Measurements from ENCODE around the gene MTERF1.
A peak's percentile ranks its signal among the peaks of the same experiment; 100 is the strongest.
"Not testable (repeated sequence)": the region's sequence is repeated elsewhere in the genome, so short reads cannot be mapped to it uniquely, and the experiment has no call there.

The MTERF1 gene

DNA sequence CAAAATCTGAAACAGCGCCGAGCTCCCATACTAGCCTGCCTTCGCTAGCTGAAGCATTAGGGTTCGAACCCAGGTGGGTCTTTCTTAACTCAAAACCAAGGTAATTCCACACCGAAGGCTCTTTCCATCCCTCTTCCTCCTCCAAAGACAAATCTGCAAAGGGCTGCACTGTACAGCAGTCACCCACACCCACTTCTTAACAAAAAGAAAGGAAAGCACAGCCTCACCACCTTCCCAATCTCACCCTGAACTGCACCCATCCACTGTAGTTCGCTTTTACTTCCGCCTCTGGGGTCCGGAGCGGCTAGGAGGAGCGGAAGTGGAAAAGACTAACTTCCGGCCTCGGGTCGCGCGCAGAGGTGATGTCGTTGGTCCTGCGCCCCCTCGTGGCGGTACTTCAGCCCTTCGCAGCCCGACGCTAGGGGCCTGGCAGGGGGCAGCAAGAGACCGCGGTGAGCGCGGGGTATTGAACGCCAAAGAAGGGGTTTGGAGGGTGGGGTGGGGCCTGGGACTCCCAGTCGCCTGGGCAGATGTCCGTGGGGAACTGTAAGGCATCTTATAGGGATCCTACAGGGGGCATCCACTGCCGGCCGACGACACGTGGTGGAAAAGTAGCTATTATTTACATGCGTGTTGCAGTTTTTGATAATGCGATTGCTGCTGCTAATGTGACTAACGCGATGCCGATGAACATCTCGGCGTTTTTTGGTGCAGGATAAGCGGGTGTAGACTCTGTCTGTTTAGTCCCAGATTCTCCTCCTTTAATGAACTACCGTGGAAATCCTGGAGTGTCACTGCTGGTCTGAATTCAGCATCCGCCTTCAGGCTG is at the start of gene MTERF1:
Gene MTERF1, minus strand, starts transcription at position 290 of the 829 bp plus-strand sequence. CDS start 619 bp downstream, outside the sequence.
- DNase-seq (ENCODE audit: low read depth in 1 of 2, low spot score in 1 of 2): peak; percentile 89

GRCh38 chr7:91929463-91929862 is 49.0 kb upstream of the MTERF1 start:
- DNase-seq (ENCODE audit: low read depth in 1 of 2, low spot score in 1 of 2): no peak

DNA sequence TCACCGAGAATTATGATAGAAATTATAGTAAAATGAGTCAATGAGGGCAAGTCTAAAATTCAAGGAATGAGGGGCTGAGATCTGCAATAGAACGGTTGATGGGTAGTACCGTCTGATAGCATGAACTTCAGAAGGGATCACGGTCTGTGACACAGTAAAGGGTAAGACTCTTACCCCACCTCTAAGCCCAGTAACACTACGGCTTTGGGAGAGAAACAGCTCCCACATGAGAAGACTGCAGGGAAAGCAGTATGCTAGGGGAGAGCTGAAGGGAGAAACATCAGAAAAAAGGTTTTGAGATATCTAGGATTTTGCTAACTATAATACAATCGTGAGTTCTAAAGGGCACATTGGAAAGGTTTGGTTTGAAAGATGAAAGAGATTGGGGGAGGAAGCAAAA is 47.4 kb upstream of the MTERF1 start:
- no peak for DNase-seq (ENCODE audit: low read depth in 1 of 2, low spot score in 1 of 2)

GRCh38 chr7:91922857-91923256 is 42.4 kb upstream of the MTERF1 start:
- DNase-seq (ENCODE audit: low read depth in 1 of 2, low spot score in 1 of 2): no peak

DNA sequence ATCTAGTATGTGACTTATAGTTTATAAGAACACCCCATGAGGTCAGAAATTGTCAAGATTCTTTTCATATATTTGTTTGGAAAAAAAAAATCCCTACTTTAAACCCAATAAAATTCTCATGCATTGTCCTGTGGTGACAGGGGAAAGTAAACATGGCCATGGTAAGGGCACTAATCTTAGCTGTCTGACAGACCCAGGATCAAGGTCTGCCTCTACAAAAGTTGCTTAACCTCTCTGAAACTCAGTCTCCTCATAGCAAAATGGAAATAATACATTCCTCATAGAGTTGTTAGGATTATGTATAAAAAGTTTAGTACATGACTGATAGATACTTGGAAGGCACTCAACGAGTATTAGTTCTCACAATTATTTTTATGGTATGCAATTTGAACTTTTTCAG is 37.9 kb upstream of the MTERF1 start:
- no peak for DNase-seq (ENCODE audit: low read depth in 1 of 2, low spot score in 1 of 2)

DNA sequence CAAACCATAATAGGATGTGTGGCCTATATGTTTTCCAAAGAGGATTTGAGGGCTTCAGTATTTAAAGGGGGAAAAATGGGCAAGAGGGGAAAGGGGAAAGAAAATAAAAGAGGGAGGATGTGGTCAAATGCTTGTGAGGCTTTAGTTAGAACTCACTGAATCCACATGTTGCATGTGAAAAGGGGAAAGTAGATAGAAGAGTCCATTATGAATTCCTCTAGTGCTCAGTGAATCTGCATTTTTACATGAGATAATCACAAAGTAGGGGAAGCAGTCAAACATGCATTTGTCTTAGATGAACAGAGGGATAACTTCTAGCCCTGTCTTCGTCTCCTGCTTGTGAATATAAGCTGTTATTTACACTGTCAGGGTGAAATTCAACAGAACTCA is 35.5 kb upstream of the MTERF1 start:
- no peak for DNase-seq (ENCODE audit: low read depth in 1 of 2, low spot score in 1 of 2)

DNA sequence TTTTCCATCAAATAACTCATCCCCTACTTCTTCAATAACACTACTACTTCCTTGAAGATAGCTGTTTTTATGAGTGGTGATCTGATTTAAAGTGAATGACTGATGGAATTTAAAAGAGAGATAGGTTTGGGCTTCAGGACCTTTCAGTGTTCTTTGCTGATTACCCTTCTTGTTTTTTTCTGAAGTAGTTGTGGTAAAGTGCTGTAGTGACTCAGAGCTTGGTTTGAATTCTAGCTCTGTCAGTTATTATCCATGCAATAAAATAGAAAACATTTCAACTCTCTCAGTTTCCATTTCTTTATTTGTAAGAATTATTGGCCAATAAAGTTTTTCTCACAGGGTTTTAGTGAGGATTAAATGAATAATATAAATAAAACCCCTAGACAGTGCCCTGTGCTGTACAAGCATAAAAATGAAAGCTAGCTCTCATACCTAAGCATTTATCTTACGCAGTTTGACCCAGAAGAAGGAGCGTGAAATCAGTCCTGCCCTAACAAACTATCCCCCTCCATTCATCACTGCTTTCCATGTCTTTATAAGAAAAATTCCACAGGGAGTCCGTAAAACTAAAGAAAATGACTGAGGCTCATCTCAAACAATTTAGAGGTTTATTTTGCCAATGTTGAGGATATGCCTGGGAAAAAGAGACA is 35.0 kb upstream of the MTERF1 start:
- DNase-seq (ENCODE audit: low read depth in 1 of 2, low spot score in 1 of 2): no peak

DNA sequence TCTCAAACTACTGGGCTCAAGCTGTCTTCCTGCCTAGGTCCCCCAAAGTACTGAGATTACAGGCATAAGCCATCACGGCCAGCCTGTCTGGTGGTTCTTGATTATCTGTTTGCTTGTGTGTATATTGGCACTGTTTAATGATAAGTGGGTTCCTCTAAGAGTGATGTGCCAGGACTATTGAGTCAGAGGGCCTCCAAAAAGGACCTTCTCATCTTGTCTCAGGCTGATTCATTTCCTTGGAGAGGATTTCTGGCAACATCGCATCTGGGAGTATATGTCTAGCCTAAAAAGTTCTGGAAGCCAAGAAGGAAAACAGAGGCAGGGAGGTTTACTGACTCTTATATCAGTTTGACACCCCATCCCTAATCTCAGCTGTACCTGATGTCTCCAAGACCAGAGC is 33.1 kb upstream of the MTERF1 start:
- no peak for DNase-seq (ENCODE audit: low read depth in 1 of 2, low spot score in 1 of 2)

DNA sequence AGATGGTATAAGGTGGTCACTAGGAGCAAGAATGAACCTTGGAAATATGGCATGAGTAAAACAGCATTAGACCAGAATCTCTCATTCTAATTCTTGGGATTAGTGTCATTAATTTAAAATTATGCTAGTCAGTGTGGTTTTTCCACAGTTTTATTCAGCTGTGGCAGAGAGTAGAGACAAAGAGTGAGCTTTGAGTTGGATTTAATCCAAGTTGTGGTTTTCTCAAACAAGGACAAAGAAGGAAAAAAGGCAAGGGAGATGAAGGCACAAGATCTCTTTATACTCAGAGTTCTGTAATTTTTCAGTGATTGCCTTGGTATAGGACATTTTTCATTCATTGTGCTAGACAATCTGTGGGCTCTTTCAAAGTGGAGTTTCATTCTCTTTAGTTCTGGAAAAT is 32.0 kb upstream of the MTERF1 start:
- no peak for DNase-seq (ENCODE audit: low read depth in 1 of 2, low spot score in 1 of 2)

GRCh38 chr7:91911121-91911520 is 30.6 kb upstream of the MTERF1 start:
- no peak for DNase-seq (ENCODE audit: low read depth in 1 of 2, low spot score in 1 of 2)

- DNase-seq (ENCODE audit: low read depth in 1 of 2, low spot score in 1 of 2): no peak
Observed at GRCh38 chr7:91910171-91910570, 29.7 kb upstream of the MTERF1 start.

- no peak for DNase-seq (ENCODE audit: low read depth in 1 of 2, low spot score in 1 of 2)
Observed at GRCh38 chr7:91899563-91899962, 19.1 kb upstream of the MTERF1 start.

- no peak for DNase-seq (ENCODE audit: low read depth in 1 of 2, low spot score in 1 of 2)
Observed at GRCh38 chr7:91898240-91898992, 17.9 kb upstream of the MTERF1 start.

DNA sequence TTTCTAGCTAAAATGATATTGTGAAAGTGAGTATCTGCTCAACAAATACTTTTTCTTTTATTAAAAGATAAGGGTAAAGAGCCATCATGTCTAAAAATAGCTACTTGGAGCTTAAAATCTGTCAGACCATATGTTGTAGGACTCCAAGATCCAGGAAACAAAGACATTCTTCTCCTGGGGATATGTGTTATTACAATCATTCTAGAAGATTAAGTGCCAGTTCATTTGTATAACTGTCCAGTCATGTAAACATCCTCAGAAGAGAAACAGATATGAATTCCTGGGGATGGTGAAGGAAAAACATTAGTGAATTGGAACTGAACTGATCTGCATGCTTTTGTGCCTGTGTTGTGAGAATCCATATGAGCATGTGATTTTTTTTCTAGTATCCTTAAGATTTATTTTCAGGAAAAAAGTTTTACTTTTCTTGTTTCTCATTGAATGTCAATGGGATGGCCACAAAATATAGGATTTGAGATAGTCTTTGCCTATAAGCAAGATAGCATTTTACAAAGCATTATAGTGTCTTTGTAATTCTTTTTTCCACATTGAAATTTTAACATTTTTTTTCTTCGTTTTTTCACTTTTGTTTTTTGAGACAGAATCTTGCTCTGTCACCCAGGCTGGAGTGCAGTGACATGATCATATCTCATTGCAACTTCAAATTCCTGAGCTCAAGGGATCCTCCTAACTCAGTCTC is 14.4 kb upstream of the MTERF1 start:
- DNase-seq (ENCODE audit: low read depth in 1 of 2, low spot score in 1 of 2): no peak

DNA sequence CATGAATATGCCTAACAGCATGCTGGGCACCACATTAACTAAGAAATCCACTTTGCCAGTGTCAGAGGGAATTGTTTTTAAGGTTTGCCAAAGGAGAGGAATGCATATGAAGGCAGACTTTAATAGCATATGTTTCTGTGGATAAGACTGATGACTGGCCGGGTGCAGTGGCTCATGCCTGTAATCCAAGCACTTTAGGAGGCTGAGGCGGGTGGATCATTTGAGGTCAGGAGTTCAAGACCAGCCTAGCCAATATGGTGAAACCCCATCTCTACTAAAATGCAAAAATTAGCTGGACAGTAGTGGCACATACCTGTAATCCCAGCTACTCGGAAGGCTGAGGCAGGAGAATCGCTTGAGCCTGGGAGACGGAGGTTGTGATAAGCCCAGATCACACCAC is 13.2 kb upstream of the MTERF1 start:
- DNase-seq (ENCODE audit: low read depth in 1 of 2, low spot score in 1 of 2): not testable (repeated sequence)

GRCh38 chr7:91892821-91893340 is 12.4 kb upstream of the MTERF1 start:
- DNase-seq (ENCODE audit: low read depth in 1 of 2, low spot score in 1 of 2): no peak

DNA sequence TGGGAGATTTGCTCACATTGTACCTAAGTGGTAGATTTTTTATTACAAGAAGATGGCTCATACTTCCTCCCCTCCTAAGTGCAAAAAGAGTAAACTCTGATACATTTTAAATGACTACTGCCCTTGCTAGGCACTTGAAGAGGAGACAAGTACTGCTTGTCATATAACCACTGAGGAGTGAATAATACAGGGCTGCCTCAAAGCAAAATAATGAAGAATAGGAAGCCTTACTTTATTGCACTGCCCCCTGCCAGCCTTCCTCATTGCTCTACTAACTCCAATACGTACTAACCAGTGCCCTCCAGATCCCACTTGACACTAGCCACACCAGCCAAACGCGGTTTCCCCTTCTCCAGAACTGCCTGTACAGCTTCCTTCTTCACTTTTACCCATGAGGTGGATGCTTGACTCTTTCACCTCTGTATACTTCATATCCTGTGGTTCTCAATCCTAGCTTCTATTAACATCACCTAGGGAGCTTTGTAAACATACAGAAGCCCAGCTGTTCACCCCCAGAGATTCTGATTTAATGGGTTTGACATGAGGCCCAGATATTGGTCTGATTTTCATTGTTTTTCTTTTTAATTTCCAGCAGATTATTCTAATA is 11.7 kb upstream of the MTERF1 start:
- no peak for DNase-seq (ENCODE audit: low read depth in 1 of 2, low spot score in 1 of 2)

DNA sequence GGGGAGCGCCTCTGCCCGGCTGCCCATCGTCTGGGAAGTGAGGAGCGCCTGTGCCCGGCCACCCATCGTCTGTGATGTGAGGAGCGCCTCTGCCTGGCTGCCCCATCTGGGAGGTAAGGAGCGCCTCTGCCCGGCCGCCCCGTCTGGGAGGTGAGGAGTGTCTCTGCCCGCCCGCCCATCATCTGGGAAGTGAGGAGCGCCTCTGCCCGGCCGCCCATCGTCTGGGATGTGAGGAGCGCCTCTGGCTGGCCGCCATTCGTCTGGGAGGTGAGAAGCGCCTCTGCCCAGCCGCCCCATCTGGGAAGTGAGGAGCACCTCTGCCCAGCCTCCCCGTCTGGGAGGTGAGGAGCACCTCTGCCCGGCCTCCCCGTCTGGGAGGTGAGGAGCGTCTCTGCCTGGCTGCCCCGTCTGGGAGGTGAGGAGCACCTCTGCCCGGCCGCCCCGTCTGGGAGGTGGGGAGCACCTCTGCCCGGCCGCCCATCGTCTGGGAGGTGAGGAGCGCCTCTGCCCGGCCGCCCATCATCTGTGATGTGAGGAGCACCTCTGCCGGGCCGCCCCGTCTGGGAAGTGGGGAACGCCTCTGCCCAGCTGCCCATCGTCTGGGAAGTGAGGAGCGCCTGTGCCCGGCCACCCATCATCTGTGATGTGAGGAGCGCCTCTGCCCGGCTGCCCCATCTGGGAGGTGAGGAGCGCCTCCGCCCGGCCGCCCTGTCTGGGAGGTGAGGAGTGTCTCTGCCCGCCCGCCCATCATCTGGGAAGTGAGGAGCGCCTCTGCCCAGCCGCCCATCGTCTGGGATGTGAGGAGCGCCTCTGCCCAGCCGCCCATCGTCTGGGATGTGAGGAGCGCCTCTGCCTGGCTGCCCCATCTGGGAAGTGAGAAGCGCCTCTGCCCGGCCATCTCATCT is 8.0 kb upstream of the MTERF1 start:
- DNase-seq (ENCODE audit: low read depth in 1 of 2, low spot score in 1 of 2): not testable (repeated sequence)

DNA sequence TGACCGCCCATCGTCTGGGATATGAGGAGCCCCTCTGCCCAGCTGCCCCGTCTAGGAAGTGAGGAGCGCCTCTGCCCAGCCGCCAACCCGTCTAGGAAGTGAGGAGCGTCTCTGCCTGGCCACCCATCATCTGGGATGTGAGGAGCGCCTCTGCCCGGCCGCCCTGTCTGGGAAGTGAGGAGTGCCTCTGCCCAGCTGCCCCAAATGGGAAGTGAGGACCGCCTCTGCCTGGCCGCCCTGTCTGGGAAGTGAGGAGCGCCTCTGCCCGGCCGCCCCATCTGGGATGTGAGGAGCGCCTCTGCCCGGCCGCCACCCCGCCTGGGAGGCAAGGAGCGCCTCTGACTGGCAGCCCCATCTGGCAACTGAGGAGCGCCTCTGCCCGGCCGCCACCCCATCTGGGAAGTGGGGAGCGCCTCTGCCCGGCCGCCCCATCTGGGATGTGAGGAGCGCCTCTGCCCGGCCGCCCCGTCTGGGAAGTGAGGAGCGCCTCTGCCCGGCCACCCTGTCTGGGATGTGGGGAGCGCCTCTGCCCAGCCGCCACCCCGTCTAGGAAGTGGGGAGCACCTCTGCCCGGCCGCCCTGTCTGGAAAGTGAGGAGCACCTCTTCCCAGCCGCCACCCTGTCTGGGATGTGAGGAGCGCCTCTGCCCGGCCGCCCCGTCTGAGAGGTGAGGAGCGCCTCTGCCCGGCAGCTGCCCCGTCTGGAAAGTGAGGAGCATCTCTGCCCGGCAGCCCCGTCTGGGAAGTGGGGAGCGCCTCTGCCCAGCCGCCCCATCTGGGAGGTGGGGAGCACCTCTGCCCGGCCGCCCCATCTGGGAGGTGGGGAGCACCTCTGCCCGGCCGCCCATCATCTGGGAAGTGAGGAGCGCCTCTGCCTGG is 7.1 kb upstream of the MTERF1 start:
- DNase-seq (ENCODE audit: low read depth in 1 of 2, low spot score in 1 of 2): not testable (repeated sequence)
